ENCODE data around the gene SLC27A3. TPM values are rescaled to one million over a fixed set of nuclear protein-coding genes. Genes with fewer than 3 reads are reported as not detected.
"Not testable (repeated sequence)": the region's sequence is repeated elsewhere in the genome, so short reads cannot be mapped to it uniquely, and the experiment has no call there.

Gene SLC27A3
- total RNA-seq, 2 donors from 2014 or later, result 7.4 to 10.0 TPM

- Mint-ChIP-seq H3K36me3 (ENCODE audit: low read depth) (no peaks in the 10 kb centered on the region), H3K27ac (peak overlapping the region; percentile 19), H3K4me1 (peaks cover 12% of the 10 kb centered on the region), H3K4me3 (no peak overlapping the region), H3K27me3 (no peaks in the 10 kb centered on the region)
- DNase-seq, result no peak
- no peak for ATAC-seq
- H3K9me3 ChIP-seq (ENCODE audit: control insufficient read depth, low read length, poor library complexity, severe bottlenecking), result no peaks in the 10 kb centered on the region
Observed at GRCh38 chr1:153779781-153780541, 4.8 kb downstream of the SLC27A3 start.

DNA sequence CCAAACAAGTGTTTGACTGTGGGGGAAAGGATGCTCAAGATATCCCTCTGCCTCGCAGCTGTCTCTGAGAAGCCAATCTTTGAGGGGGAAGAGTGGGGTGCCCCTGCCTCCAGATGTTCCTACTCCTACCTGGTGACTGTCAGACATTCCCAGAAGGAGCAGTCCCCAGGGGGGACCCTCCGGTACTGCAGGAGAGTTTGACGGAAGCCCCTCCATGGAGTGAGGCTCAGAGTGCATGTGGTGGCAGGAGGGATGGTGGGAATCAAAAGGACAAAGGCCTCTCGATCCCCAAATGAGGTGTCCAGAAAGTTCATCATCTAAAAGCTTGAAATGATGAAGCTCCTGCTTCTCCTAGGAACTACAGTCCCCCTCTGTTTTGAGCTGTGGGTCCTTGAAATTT, 5.3 kb downstream of the SLC27A3 start:
- H3K4me1 Mint-ChIP-seq, result peaks cover 12% of the 10 kb centered on the region
- DNase-seq (no peak), ATAC-seq (no peak)
- H3K36me3 Mint-ChIP-seq (ENCODE audit: low read depth), result no peaks in the 10 kb centered on the region
- H3K4me3 Mint-ChIP-seq, result no peak overlapping the region
- no peaks in the 10 kb centered on the region for H3K27me3 Mint-ChIP-seq
- H3K27ac Mint-ChIP-seq, result no peak overlapping the region
- no peaks in the 10 kb centered on the region for H3K9me3 ChIP-seq (ENCODE audit: control insufficient read depth, low read length, poor library complexity, severe bottlenecking)

DNA sequence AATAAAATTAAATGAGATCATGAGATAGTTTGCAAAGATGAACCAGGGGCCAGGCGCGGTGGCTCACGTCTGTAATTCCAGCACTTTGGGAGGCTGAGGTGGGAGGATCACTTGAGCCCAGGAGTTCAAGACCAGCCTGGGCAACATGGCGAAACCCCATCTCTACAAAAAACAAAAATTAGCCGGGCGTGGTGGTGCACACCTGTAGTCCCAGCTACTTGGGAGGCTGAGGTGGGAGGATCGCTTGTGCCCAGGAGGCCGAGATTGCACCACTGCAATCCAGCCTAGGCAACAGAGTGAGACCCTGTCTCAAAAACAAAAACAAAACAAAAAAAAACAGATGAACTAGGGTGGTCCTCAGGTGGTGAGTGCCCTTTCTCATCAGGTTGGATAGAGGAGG, 7.4 kb downstream of the SLC27A3 start:
- not testable (repeated sequence) for ATAC-seq; H3K36me3 Mint-ChIP-seq (ENCODE audit: low read depth); DNase-seq; H3K4me1 Mint-ChIP-seq; H3K27me3 Mint-ChIP-seq; H3K9me3 ChIP-seq (ENCODE audit: control insufficient read depth, low read length, poor library complexity, severe bottlenecking)
- peak overlapping the region; percentile 43 for H3K4me3 Mint-ChIP-seq
- H3K27ac Mint-ChIP-seq, result peak overlapping the region; percentile 65

GRCh38 chr1:153783233-153784190, 8.3 kb downstream of the SLC27A3 start:
- DNase-seq (peak; percentile 88 to 89 (median 88)), ATAC-seq (peak; percentile 95)
- H3K36me3 Mint-ChIP-seq (ENCODE audit: low read depth), result no peaks in the 10 kb centered on the region
- H3K9me3 ChIP-seq (ENCODE audit: control insufficient read depth, low read length, poor library complexity, severe bottlenecking), result no peaks in the 10 kb centered on the region
- peak overlapping the region; percentile 65 for H3K27ac Mint-ChIP-seq
- peak overlapping the region; percentile 89 for H3K4me3 Mint-ChIP-seq
- H3K27me3 Mint-ChIP-seq, result peaks cover 6% of the 10 kb centered on the region
- H3K4me1 Mint-ChIP-seq, result peaks cover 2% of the 10 kb centered on the region

- Mint-ChIP-seq H3K27ac (no peak overlapping the region), H3K4me3 (no peak overlapping the region), H3K36me3 (ENCODE audit: low read depth) (no peaks in the 10 kb centered on the region), H3K4me1 (peaks cover 16% of the 10 kb centered on the region), H3K27me3 (peaks cover 15% of the 10 kb centered on the region)
- ATAC-seq, result no peak
- no peak for DNase-seq
- H3K9me3 ChIP-seq (ENCODE audit: control insufficient read depth, low read length, poor library complexity, severe bottlenecking), result no peaks in the 10 kb centered on the region
Observed at GRCh38 chr1:153786038-153786790, 11.0 kb downstream of the SLC27A3 start.

DNA sequence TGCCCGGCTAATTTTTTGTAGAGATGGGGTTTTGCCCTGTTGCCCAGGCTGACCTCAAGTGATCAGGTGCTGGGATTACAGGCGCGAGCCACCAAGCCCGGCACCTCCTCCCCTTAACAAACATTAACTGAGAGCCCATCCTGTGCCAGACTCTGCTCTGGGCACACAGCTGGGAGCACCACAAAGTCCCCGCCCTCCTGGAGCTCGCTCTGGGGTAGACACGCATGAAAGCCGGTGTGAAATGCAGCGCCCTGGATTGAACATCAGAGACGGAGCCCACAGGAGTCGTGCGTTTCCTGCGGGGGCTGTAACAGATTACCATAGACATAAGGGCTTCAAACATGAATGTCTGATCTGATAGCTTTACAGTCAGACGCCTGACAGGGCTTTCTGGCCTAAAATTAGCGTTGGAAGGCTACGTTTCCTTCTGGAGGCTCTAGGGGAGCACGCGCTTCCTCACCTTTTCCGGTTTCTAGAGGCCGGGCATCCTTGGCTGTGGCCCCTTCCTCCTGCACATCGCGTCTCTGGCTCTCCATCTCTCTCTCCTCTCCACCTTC, 14.3 kb downstream of the SLC27A3 start:
- no peak overlapping the region for H3K4me3 Mint-ChIP-seq

DNA sequence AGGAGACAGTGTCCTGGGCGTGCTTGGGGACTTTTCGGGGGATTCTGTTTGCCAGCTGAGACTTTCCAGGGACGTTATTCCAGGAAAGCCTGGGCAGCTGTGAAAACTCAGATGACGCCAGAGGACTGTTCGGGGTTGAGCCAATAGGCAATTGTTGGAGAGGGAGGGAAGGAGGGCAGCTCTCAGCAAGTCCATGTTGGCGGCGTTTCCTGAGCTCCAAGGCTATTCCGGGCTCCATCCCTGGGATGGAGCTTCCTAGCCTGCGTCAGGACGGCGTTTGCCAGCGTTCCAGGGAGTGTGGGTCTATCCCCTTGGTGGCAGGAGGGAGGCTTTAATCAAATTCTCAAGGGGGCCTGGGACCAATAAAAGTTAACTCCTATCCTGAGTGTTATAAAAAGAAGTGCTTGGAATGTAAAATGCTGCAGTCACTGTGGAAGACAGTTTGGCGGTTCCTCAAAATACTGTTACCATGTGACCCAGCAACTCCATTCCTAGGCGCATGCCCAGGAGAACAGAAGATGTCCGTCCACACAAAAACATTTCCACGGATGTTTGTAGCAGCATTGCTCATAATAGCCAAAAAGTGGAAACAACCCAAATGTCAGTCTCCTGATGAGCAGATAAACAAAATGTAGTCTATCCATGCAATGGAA, 15.2 kb downstream of the SLC27A3 start:
- peak overlapping the region; percentile 58 for H3K4me3 Mint-ChIP-seq
- no peaks in the 10 kb centered on the region for H3K36me3 Mint-ChIP-seq (ENCODE audit: low read depth)
- no peak for DNase-seq
- H3K9me3 ChIP-seq (ENCODE audit: control insufficient read depth, low read length, poor library complexity, severe bottlenecking), result no peaks in the 10 kb centered on the region
- ATAC-seq, result peak; percentile 34
- H3K4me1 Mint-ChIP-seq, result peaks cover 16% of the 10 kb centered on the region
- peaks cover 15% of the 10 kb centered on the region for H3K27me3 Mint-ChIP-seq
- H3K27ac Mint-ChIP-seq, result peak overlapping the region; percentile 91

More for the DNA sequence above, 14.3 kb downstream of the SLC27A3 start:
- Mint-ChIP-seq H3K4me1 (peaks cover 14% of the 10 kb centered on the region), H3K27me3 (peaks cover 15% of the 10 kb centered on the region), H3K27ac (peak overlapping the region; percentile 91), H3K36me3 (ENCODE audit: low read depth) (no peaks in the 10 kb centered on the region)
- no peak for DNase-seq
- no peaks in the 10 kb centered on the region for H3K9me3 ChIP-seq (ENCODE audit: control insufficient read depth, low read length, poor library complexity, severe bottlenecking)
- ATAC-seq, result no peak

DNA sequence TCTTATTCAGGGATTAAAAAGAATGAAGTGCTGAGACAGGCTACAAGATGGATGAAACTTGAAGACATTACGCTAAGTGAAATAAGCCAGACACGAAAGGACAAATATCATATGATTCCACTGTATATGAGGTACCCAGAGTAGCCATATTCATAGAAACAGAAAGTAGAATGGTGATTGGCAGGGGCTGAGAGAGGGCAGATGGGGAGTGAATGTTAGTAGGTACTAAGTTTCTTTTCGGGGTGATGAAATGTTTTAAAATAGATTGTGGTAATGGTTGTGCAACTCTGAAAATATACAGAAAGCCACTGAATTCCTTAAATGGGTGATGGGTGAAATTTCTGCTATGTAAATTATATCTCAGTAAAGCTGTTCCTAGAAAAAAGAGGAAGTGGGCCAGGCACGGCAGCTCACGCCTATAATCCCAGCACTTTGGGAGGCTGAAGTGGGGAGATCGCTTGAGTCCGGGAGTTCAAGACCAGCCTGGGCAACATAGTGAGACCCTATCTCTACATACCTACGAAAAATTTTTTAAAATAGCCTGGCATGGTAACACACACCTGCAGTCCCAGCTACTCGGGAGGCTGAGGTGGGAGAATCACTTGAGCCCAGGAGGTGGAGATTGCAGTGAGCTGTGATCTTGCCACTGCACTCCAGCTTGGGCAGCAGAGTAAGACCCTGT, 15.9 kb downstream of the SLC27A3 start:
- H3K4me3 Mint-ChIP-seq, result peak overlapping the region; percentile 58
- ATAC-seq (peak; percentile 84), DNase-seq (no peak)
- H3K27ac Mint-ChIP-seq, result peak overlapping the region; percentile 43
- no peaks in the 10 kb centered on the region for H3K36me3 Mint-ChIP-seq (ENCODE audit: low read depth)
- no peaks in the 10 kb centered on the region for H3K9me3 ChIP-seq (ENCODE audit: control insufficient read depth, low read length, poor library complexity, severe bottlenecking)
- H3K4me1 Mint-ChIP-seq, result peaks cover 16% of the 10 kb centered on the region
- H3K27me3 Mint-ChIP-seq, result peaks cover 15% of the 10 kb centered on the region

GRCh38 chr1:153791648-153792253, 16.5 kb downstream of the SLC27A3 start:
- DNase-seq, result no peak
- peaks cover 15% of the 10 kb centered on the region for H3K27me3 Mint-ChIP-seq
- H3K27ac Mint-ChIP-seq, result peak overlapping the region; percentile 43
- no peak overlapping the region for H3K4me3 Mint-ChIP-seq
- no peaks in the 10 kb centered on the region for H3K36me3 Mint-ChIP-seq (ENCODE audit: low read depth)
- H3K9me3 ChIP-seq (ENCODE audit: control insufficient read depth, low read length, poor library complexity, severe bottlenecking), result no peaks in the 10 kb centered on the region
- H3K4me1 Mint-ChIP-seq, result peaks cover 16% of the 10 kb centered on the region
- ATAC-seq, result no peak

- H3K27me3 Mint-ChIP-seq, result peaks cover 15% of the 10 kb centered on the region
- no peak for ATAC-seq
- H3K4me1 Mint-ChIP-seq, result peaks cover 20% of the 10 kb centered on the region
- H3K9me3 ChIP-seq (ENCODE audit: control insufficient read depth, low read length, poor library complexity, severe bottlenecking), result no peaks in the 10 kb centered on the region
- H3K36me3 Mint-ChIP-seq (ENCODE audit: low read depth), result no peaks in the 10 kb centered on the region
- DNase-seq, result no peak
- H3K27ac Mint-ChIP-seq, result peak overlapping the region; percentile 51
- H3K4me3 Mint-ChIP-seq, result no peak overlapping the region
Observed at GRCh38 chr1:153792631-153793041, 17.4 kb downstream of the SLC27A3 start.

DNA sequence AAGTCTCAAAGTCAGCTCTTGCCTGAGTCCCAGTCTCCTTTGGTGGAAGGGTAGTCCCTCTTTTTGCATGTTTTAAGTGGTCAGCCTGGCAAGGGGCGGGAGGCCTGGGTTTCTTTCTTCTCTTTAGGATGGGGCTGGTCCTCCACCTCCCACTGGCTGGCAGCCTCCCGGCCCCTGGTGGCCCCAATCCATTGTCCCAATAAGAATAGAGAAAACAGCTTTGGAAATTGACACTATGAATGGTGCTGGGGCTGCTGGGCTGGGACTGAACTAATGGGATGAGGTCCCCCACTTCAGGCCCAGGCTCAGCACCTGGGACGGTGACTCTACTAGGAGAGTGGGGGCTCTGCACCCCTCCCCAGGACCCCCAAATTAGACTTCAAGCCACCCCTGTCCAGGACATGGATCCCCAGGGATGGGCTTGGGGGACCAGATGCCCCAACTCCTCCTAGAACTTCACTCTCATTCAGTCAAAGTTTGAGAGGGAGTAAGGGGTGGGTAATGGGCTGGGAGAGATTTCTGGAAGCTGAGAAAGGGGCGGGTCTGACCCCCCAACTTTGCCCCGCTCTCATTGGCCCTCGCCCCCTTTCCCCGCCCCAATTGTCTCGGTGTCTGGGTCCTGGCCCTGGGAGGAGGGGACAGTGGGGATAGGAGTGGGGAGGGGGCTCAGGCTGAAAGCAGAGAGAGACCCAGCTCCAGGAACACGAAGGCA, 18.2 kb downstream of the SLC27A3 start:
- Mint-ChIP-seq H3K27ac (no peak overlapping the region), H3K4me3 (no peak overlapping the region), H3K27me3 (peaks cover 9% of the 10 kb centered on the region), H3K4me1 (peaks cover 20% of the 10 kb centered on the region), H3K36me3 (ENCODE audit: low read depth) (no peaks in the 10 kb centered on the region)
- H3K9me3 ChIP-seq (ENCODE audit: control insufficient read depth, low read length, poor library complexity, severe bottlenecking), result no peaks in the 10 kb centered on the region
- no peak for DNase-seq
- no peak for ATAC-seq
